ENCODE measurements around the gene ARL4A. TPM values are rescaled to one million over a fixed set of nuclear protein-coding genes. Genes with fewer than 3 reads are reported as not detected.

Gene ARL4A
- total and polyA plus RNA-seq, 2 of the 13 experiments (the other 11 are each of a cell fraction or from before 2014, with no cell fraction given) = 10.8 to 25.6 TPM

- TF ChIP-seq ZFP91 (CRISPR knock-in tag; IDR thresholded peaks at IDR 0.05; ENCODE audit: borderline replicate concordance) (no peak), SETDB1 (CRISPR knock-in tag; IDR thresholded peaks at IDR 0.05; ENCODE audit: borderline replicate concordance) (no peak), MAF1 (CRISPR knock-in tag; IDR thresholded peaks at IDR 0.05; ENCODE audit: borderline replicate concordance) (no peak)
Observed at GRCh38 chr7:12727455-12728191, 40.2 kb downstream of the ARL4A start (continued).

GRCh38 chr7:12728192-12728538 is 40.7 kb downstream of the ARL4A start:
- Histone ChIP-seq H3K9me3 (ENCODE audit: low read length) (no peaks in the 10 kb centered on the region), H3K36me3 (replicated peaks in 1 of 2; ENCODE audit: control insufficient read depth in 1 of 2, insufficient read depth in 2 of 2, low read length in 2 of 2) (no peaks in the 10 kb centered on the region), H2AFZ (ENCODE audit: low read length) (no peak overlapping the region), H3K27me3 (ENCODE audit: control insufficient read depth in 1 of 2, insufficient read depth in 2 of 2, low read length in 2 of 2) (no peaks in the 10 kb centered on the region), H4K20me1 (ENCODE audit: insufficient read depth, low read length) (no peaks in the 10 kb centered on the region), H3K4me1 (ENCODE audit: insufficient read depth, low read length) (0 out of 2 replicates have a peak, but pooled peaks cover 5% of the 10 kb centered on the region), H3K9ac (ENCODE audit: insufficient read depth, low read depth, low read length) (no peak overlapping the region), H3K4me3 (replicated peaks in 1 of 3; ENCODE audit: insufficient read depth in 1 of 3, low read depth in 2 of 3, low read length in 3 of 3) (no peak overlapping the region), H3K27ac (ENCODE audit: extremely low read length, insufficient read depth, low read length) (no peak overlapping the region), H3K79me2 (ENCODE audit: insufficient read depth, low read length) (no peaks in the 10 kb centered on the region), H3K4me2 (ENCODE audit: low read depth, low read length) (no peak overlapping the region)
- no peak for DNase-seq (ENCODE audit: low spot score)
- no TSS peak for BruUV-seq (replicated peaks)
- TF ChIP-seq NFKBIZ (CRISPR knock-in tag; IDR thresholded peaks at IDR 0.05) (no peak), LRRFIP1 (CRISPR knock-in tag; conservative IDR thresholded peaks at IDR 0.05) (no peak)
- FAIRE-seq = no peak
- ChIA-PET POLR2A (no interaction called here), CTCF (ENCODE audit: low intra/inter-chr PET ratio, low total read pairs) (no interaction called here)
- in situ Hi-C loops (cut with HindIII; ENCODE audit: extremely low pct_ligation_motif_present, low pct_unique_long_range_greater_than_20kb) = no loop called here
- 49% methylated on average over 2 of the region's 2 CpGs for WGBS (ENCODE audit: low lambda C conversion rate)
- ATAC-seq = no peak
- intact Hi-C loops (cut with micrococcal nuclease; ENCODE audit: unreplicated experiment) = no loop called here

Measured in HepG2 (cell line).